HL-60/S4 treated with phorbol 12-myristate 13-acetate at 8.2 ng/mL for 4 days and 3 days (cell line): ENCODE data around the gene SEC14L6.
"Not testable (repeated sequence)": the region's sequence is repeated elsewhere in the genome, so short reads cannot be mapped to it uniquely, and the experiment has no call there.

Source experiments
- in situ Hi-C: fragments of 300-500 bp; cut with MboI; formaldehyde crosslinking; loops from 2 replicates; pipeline ENCODE4 v1.15.0; 2022; ENCODE audit warnings: low sequenced_read_pairs

SEC14L6 gene

DNA sequence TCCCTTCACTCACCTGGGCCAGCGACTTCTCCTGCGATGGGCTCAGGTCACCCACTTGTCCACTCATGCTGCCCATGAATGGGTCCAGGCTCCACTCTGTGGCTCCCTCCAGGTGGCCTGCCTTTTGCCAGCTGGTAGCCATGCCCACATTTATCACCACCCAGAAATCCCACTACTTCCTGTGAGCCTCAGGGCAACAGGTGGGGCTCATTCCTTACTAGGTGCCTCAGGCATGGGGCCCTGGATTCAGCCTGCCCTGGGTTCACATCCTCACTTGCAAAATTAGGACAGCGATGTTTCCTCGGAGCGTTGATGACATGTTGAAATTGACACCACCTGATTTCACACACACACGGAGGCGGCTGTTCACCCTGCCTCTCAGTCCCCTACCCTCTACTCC, at the start of gene SEC14L6:
Gene SEC14L6, minus strand, starts transcription at position 126 of the 400 bp plus-strand sequence. Its CDS starts 59 bp downstream, at position 67.
- in situ Hi-C loops, result no loop called here

DNA sequence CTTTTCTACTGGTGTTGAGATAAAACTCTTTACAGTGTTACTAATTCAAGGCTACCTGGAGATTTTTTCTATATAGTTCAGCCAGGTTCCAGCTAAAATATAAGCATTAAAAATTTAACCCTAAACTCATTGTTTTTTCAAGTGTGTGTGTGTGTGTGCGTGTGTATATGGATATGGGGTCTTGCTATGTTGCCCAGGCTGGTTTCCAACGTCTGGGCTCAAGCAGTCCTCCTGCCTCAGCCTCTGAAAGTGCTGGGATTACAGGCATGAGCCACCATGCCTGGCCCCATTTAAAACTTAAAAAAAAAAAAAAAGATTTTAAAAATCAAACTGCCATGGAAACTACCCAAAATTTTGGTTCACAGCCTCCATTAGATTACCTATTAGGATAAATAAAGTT, 49.7 kb upstream of the SEC14L6 start:
- in situ Hi-C loops, result no loop called here

DNA sequence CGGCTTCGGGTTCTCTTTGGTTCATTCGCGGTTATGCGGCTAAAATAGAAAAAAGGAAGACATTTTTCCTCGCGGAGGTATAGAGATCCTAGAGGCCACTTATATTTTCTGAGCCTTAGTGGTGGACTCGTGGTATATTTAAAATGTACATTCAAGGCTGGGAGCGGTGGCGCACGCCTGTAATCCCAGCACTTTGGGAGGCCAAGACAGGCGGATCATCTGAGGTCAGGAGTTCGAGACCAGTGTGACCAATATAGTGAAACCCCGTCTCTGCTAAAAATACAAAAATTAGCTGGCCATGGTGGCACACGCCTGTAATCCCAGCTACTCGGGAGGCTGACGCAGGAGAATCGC, 45.8 kb upstream of the SEC14L6 start:
- in situ Hi-C loops, result not testable (repeated sequence)

- in situ Hi-C loops, result no loop called here
These were observed 45.2 kb upstream of the SEC14L6 start, which contains the start of gene PES1 for GRCh38 chr22:30591588-30592359. PES1 (minus strand) TSS chr22:30591910; CDS start chr22:30591833, 77 bp downstream.

GRCh38 chr22:30591191-30591587, 44.6 kb upstream of the SEC14L6 start:
- in situ Hi-C loops, result no loop called here

DNA sequence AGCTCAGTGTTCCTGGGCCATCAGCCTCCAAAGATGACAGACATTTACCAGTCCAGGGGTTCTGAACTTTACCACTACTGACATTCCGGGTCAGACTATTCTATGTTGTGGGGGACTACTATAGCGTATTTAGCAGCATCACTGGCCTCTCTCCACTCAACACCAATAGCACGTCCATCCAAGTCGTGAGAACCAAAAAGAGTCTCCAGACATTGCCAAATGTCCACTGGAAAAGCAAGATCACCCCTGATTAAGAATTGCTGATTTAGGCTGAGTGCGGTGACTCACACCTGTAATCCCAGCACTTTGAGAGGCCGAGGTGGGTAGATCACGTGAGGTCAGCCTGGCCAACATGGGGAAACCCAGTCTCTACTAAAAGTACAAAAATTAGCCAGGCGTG, 39.9 kb upstream of the SEC14L6 start:
- in situ Hi-C loops, result no loop called here

GRCh38 chr22:30584441-30584840, 37.9 kb upstream of the SEC14L6 start:
- in situ Hi-C loops, result no loop called here

GRCh38 chr22:30582788-30583545, 36.4 kb upstream of the SEC14L6 start:
- in situ Hi-C loops, result no loop called here

- in situ Hi-C loops, result no loop called here
These were observed 35.5 kb upstream of the SEC14L6 start for GRCh38 chr22:30582051-30582450.

- in situ Hi-C loops, result no loop called here
These were observed 34.4 kb upstream of the SEC14L6 start for GRCh38 chr22:30580896-30581295.

- in situ Hi-C loops, result no loop called here
These were observed 31.9 kb upstream of the SEC14L6 start for GRCh38 chr22:30578481-30578880.

- in situ Hi-C loops, result no loop called here
These were observed 29.3 kb upstream of the SEC14L6 start for GRCh38 chr22:30575859-30576258.

GRCh38 chr22:30574997-30575671, 28.6 kb upstream of the SEC14L6 start:
- in situ Hi-C loops, result no loop called here

GRCh38 chr22:30574095-30574981, 27.8 kb upstream of the SEC14L6 start, which contains the start of gene GAL3ST1:
GAL3ST1 (minus strand) TSS chr22:30574665; CDS start chr22:30557392, 17,273 bp downstream.
- in situ Hi-C loops, result no loop called here

DNA sequence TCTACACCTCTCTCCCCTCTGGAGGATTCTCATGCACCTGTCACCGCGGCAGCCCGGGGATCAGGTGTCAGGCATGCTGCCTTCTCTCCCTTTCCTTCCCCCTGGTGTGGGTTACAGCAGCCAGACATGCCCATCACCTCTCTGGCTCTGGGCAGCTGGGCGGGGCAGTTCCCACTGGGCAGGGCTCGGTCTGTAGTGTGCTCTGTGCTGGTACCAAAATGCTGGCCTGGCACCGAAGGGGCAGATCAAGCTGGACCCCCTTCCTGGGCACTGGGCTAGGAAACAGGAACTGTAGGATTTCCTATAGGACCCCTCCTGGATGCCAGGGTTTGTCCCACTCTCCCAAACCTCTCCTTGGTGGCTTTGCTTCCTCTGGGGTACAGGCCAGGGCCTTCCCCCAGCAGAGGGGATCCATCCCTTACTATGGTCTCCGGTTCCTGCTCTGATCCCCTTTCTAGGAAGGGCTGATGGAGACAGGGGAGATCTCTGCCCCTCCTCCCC, 27.1 kb upstream of the SEC14L6 start:
- in situ Hi-C loops, result no loop called here

GRCh38 chr22:30572840-30573593, 26.5 kb upstream of the SEC14L6 start:
- in situ Hi-C loops, result no loop called here

- in situ Hi-C loops, result no loop called here
These were observed 25.7 kb upstream of the SEC14L6 start for GRCh38 chr22:30572210-30572609.

GRCh38 chr22:30569674-30570202, 23.2 kb upstream of the SEC14L6 start:
- in situ Hi-C loops, result no loop called here

- in situ Hi-C loops, result no loop called here
These were observed 21.7 kb upstream of the SEC14L6 start for GRCh38 chr22:30568137-30568805.
